GM10266 (cell line): ENCODE results near the gene NCOA1.
"Not testable (repeated sequence)": the region's sequence is repeated elsewhere in the genome, so short reads cannot be mapped to it uniquely, and the experiment has no call there.

Experiments
- DNase-seq: peaks from one replicate; pipeline ENCODE4 v3.0.0; 2012; ENCODE audit errors: extremely low spot score
- TF ChIP-seq, protein P1 (sequence below): IDR thresholded peaks from 2 replicates; pipeline ENCODE4 v1.5.1; 2012; ENCODE audit warnings: mild to moderate bottlenecking, low read depth; ENCODE audit not compliant: control insufficient read depth, insufficient read depth; ENCODE audit errors: missing control alignments

Gene NCOA1

GRCh38 chr2:24478243-24478642 lies 12.8 kb upstream of the NCOA1 start:
- TF ChIP-seq, protein P1, sequence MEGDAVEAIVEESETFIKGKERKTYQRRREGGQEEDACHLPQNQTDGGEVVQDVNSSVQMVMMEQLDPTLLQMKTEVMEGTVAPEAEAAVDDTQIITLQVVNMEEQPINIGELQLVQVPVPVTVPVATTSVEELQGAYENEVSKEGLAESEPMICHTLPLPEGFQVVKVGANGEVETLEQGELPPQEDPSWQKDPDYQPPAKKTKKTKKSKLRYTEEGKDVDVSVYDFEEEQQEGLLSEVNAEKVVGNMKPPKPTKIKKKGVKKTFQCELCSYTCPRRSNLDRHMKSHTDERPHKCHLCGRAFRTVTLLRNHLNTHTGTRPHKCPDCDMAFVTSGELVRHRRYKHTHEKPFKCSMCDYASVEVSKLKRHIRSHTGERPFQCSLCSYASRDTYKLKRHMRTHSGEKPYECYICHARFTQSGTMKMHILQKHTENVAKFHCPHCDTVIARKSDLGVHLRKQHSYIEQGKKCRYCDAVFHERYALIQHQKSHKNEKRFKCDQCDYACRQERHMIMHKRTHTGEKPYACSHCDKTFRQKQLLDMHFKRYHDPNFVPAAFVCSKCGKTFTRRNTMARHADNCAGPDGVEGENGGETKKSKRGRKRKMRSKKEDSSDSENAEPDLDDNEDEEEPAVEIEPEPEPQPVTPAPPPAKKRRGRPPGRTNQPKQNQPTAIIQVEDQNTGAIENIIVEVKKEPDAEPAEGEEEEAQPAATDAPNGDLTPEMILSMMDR, result no peak
- DNase-seq, result no peak

- TF ChIP-seq, protein P1, result no peak
These were observed 10.8 kb upstream of the NCOA1 start for GRCh38 chr2:24480245-24480644.

DNA sequence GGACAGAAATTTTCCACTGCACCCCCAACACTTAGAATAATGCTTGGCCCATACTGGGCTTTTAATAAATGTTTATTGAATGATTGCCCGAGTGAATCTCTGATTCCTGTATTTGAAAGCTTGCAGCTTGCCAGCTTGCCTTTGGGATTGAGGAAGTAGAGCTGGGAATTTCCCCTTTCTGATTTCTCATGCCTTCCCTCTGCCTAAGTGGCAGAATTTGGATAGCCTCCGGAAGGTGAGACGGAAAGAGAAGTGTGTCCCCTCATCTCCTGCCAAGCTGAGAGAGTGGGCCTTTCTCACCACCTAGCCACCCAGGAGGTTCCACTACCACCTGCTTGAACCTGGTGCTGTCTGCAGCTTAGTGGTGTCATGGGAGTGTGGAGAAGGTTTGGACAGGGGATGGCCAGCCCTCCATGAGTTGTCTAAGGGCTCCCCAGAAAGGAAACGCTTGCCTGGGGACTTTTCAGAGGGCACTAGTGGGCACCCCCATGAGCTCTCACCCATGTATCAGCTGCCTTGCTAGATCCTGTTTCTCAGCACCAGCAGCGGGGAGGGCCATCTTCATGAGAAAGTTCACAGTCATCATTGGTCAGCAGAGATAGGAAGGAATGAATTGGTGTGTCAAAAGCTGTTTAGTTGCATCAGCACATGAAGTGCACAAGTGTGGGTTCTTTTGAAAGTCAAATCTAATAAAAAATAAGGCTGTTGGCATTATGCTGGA lies 8.6 kb upstream of the NCOA1 start:
- TF ChIP-seq, protein P1, result no peak
- no peak for DNase-seq

More at GRCh38 chr2:24480245-24480644, 10.8 kb upstream of the NCOA1 start:
- no peak for DNase-seq

DNA sequence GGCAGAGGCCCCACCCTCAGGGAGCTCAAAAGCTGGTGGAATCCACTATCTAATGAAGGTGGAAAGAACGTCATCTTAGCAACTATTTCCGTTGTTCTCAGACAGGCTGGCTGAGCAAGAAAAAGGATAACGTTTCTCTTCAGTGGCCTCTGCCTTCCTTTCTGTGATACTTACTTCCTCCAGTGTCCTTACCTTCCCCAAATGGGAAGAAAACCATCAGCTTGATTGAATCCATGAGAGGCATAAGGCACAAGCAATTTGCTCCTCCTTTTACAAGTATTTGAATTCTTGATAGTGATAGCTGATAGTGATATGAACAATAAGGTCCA lies 8.1 kb upstream of the NCOA1 start:
- no peak for DNase-seq
- TF ChIP-seq, protein P1, result no peak

DNA sequence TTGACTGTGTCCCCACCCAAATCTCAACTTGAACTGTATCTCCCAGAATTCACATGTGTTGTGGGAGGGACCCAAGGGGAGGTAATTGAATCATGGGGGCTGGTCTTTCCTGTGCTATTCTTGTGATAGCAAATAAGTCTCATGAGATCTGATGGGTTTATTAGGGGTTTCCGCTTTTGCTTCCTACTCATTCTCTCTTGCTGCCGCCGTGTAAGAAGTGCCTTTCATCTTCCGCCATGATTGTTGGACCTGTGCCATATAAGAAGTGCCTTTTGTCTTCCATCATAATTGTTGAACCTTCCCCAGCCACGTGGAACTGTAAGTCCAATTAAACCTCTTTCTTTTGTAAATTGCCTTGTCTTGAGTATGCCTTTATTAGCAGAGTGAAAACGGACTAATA lies 6.4 kb upstream of the NCOA1 start:
- DNase-seq, result not testable (repeated sequence)

GRCh38 chr2:24485197-24485596 lies 5.9 kb upstream of the NCOA1 start:
- DNase-seq, result no peak
- TF ChIP-seq, protein P1, result no peak

DNA sequence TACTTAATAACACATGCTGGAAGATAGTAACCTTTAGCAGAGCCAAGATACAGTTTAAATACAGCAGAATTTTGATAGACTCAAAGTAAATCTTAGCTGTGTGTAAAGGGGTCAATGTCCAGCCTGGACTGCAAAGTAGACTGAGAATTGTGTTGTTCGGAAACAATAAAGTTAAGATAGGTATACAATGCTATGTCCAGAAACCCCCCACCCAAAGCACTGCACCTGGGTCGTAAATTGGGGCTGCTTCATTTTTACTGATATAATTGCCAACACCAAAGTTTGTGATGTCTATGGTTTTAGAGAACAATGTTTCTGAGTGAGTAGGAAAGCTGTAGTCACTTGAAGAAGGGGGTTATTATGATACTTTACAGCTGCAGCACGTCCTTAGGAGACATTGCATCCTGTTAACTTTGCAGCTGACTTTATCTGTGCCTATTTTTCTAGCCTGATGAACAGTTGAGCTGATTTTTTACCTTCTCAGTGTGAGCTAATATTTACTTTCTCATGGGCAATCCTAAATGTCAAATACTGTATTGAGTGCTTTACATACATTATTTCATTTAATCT lies 4.3 kb upstream of the NCOA1 start:
- TF ChIP-seq, protein P1, result no peak
- no peak for DNase-seq
